Suppressor macrophage treated with lipopolysaccharide for 4 hours (primary cell): ENCODE measurements around the gene CEP131.

Experiments used
- DNase-seq: peaks from one replicate; pipeline ENCODE4 v3.0.0-alpha.2; 2020

The CEP131 gene

DNA sequence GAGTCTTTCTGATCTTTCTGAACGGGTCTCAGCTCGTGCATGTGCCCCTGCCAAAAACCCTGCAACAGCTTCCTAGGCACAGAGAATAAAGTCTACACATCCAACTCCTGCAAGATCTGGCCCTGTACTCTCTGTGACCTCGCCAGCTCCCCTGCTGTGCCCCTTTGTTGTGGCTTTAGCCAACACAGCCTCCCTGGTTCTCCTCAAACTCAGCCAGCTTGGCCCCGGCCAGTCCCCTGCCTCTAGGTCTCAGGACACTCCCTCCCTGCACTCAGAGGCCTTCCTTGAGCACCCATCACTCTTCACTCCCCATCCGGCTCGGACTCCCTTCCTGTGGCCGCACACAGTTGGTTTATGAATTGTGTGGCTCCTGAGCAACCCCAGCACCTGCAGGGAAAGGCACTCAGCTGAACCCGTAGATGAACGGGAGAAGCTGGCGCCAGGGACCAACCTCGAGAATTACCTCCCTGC, 1.4 kb downstream of the CEP131 start:
- DNase-seq = no peak

- DNase-seq = no peak
These were observed 3.1 kb downstream of the CEP131 start for GRCh38 chr17:81219476-81220180.

- no peak for DNase-seq
These were observed 3.8 kb downstream of the CEP131 start for GRCh38 chr17:81218991-81219390.

DNA sequence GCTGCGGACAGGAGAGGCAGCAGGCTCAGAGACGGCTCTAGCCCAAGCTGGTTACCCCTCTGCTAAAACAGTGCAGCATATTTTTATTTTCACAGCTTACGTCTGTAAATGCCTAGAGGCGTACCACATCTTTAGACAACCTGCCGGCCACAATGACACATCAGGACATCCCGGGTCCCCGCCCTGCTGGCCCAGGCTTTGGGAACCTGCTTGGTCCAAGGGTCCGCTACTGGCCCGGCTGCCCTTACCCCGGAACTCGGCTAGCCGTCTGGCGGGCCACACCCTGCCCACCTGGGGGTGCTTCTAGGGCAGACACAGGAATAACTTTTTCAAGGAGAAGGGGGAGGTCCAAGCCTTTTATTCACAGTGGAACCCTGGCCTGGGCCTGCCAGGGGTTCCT, 4.3 kb downstream of the CEP131 start:
- DNase-seq = no peak

- no peak for DNase-seq
These were observed 5.3 kb downstream of the CEP131 start for GRCh38 chr17:81217491-81217890.

GRCh38 chr17:81213978-81214377, 8.8 kb downstream of the CEP131 start:
- DNase-seq = no peak

DNA sequence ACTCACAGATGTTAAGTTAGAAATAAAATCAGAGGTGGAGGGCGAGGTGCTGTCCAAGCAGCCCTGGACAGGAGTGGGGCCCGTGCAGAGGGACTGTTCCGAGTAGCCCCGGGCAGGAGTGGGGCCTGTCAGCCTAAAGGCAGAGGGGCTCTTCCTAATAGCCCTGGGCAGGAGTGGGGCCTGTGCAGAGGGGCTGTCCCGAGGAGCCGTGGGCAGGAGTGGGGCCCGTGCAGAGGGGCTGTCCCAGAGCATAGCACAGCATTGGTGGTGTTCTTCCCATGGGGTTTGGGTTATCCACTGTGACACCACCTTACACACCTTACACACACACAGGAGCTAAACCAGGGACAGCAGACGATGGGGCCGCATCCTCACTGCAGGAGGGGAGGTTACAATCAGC, 10.4 kb downstream of the CEP131 start:
- no peak for DNase-seq

GRCh38 chr17:81210868-81211267, 11.9 kb downstream of the CEP131 start:
- no peak for DNase-seq

GRCh38 chr17:81210466-81210865, 12.3 kb downstream of the CEP131 start:
- DNase-seq = no peak

DNA sequence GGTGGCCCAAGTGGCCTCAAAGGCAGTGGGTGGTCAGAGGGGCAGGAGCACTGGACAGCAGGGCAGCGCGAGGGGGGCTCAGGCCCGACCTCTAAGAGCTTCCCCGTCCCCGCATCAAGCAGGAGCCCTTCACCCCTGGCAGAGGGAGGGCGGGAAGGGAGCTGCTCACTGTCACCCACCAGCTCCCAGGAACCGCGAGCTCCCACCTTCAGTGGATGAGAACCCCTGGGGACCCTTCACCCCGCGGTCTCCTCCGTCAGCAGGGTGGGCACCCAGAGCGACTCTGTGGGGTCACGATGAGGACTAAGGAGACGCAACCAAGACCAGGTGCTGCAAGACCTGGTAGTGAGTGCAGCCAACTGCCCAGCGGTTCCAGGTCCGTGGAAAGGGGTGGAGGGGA, 13.6 kb downstream of the CEP131 start:
- no peak for DNase-seq

GRCh38 chr17:81208651-81209050, 14.1 kb downstream of the CEP131 start:
- no peak for DNase-seq

GRCh38 chr17:81207610-81208581, 14.9 kb downstream of the CEP131 start:
- no peak for DNase-seq

DNA sequence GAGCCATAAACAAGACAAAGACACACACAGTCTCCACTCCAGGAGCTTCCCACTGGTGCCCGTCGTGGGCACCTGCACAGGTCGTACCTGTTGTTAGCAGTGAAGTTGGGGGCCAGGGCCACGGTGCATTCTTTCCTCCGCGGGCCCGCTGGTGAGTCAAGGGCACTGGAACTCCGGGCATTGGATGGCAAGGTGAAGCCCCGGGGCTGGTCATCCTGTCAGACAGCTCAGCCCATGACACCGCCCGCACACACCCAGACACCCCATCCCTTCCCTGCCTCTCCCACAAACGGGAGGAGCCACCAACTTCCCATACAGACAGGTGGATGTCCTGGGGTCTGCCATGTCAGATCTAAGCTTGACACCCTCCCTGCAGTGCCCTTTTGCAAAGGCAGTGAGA, 16.1 kb downstream of the CEP131 start:
- DNase-seq = no peak

DNA sequence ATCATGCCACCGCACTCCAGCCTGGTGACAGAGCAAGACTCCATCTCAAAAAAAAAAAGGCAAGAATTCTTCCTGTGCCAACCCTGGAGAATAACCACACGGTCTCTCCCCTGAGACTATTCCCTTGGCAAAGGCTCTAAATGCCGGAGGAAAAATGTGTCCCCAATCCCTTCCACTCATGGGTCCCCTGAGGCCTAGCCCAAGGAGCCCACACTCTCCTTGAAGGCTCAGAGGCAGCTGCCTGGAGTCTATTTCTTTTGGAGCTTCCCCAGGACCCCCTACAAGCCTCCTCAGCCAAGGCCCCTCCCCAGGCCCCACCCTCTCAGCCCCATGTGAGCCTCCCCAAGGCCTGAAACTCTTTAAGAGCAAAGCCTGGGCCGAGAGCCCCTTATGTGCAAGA, 16.6 kb downstream of the CEP131 start:
- DNase-seq = no peak

DNA sequence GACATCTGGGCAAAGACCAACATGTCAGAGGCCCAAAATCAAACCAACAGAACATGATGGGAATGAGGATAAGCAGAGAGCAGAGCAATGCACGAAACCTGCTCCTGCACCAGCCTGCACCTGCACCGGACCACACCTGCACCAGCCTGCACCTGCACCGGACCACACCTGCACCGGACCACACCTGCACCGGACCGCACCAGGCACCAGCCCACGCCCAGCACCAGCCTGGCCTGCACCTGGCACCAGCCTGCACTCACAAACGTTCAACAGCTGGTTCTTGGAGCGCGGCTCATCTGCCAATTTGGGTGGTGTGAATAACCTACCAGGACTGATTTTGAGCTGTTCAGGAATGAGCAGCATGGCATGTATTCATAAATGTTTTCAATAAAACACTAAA, 18.2 kb downstream of the CEP131 start:
- DNase-seq = no peak

- no peak for DNase-seq
These were observed 19.6 kb downstream of the CEP131 start for GRCh38 chr17:81203136-81203535.

- no peak for DNase-seq
These were observed 20.4 kb downstream of the CEP131 start for GRCh38 chr17:81202318-81202717.

GRCh38 chr17:81200695-81201580, 21.8 kb downstream of the CEP131 start:
- DNase-seq = peak; percentile 90

DNA sequence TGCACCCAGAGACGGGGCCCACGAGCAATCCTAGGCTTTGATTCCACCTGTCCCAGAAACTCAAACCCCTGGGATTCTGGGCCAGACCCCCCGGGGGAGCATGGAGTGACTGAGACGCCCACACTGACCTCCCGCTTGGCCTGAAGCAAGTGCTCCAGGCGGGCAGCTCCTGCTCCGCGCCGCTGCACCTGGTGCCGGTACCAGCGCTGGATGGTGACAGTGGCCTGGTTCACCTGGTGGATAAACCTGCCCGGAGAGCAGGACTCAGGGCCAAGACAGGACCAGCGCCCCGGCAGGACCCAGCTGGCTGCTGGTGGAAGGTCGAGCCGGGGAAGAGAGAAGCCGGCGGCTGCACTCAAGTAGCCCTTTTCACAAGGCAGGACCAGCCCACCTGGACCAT, 22.6 kb downstream of the CEP131 start:
- no peak for DNase-seq

DNA sequence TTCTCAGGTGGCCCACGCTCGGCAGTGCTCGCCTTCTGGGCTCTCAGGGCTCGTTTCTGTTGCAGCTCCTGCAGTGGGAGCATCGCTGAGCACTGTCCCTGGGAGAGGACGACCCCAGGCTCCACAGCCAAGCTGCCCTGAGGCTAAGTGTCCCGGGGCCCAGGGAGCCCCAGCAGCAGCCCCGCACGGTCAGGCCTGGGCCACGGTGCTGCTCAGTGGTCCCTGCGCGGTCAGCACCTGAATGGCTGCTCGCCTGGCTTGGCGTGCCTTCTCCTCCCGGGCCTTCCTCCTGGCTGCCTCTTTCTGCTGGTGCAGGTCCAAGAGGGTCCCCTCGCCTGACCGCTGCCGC, 23.3 kb downstream of the CEP131 start:
- no peak for DNase-seq

DNA sequence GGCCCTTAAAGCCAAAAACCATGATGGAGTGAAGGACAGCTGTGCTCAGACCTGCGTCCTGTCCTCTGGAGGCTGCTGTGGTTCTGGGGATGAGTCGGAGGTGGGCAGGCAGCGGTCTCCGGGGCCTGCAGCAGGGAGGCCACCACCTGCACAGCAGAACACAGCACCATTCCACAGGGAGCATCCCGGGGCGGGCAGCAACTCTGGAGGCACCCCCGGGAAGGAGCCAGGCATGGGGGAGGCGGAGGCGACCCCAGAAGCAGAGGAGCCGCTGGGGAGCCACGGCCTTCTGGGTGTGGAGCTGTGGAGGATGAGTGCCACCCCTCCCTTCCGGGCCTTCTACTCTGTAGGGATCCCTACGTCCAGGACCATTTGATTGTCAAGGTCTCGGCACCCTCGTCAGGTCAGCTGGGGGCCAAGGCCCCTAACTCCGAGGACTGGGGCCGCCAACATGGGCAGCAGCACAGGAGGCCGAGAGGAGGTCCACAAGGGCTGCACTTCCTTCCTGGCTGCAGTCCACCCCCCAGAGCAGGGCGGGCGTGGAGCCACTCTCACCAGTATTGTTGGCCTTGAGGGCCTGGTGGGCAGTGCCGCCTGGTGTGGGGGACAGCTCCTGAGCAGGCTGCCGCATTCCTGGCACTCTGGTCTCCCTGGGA, 23.8 kb downstream of the CEP131 start:
- no peak for DNase-seq

DNA sequence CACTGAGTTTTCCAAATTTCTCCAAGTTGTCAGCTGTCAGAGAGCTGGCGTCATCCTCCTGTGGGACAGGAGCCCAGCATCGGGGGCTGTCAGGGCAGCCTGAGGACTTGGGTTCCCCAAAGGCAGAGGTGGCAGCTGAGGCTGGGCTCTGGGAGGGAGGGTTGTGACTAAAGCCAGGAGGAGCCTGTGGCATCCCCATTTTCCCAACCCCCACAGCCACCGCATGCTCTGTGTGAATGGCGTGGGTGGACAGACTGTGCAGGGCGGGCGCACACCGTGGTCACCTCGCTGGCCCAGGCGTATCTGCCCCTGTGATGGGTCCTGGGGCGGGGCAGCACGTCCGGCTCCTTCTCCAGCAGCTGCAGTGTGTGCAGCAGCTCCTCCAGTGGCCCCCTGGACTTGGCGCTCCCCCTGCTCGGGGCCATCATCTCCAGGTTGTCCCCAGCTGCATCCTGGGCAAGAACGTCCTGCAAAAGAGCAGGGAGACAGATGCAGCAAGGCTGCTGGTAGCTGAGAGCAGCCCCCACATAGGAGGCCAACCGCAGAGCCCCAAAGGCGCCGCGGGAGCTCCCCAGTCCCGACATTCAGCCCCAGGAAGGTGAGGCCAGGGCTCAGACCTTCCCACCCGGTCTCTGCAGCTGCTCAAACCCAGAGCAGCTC, 24.8 kb downstream of the CEP131 start:
- DNase-seq = no peak
